IPS-NIHi7 (cell line): ENCODE results near the gene GRID1.
"Not testable (repeated sequence)": the region's sequence is repeated elsewhere in the genome, so short reads cannot be mapped to it uniquely, and the experiment has no call there.

ENCODE experiments used
- DNase-seq: peaks from one replicate; pipeline ENCODE4 v3.0.0; 2012; ENCODE audit warnings: mixed read lengths; ENCODE audit errors: extremely low spot score

Gene GRID1

GRCh38 chr10:86191686-86192085 lies 174.9 kb downstream of the GRID1 start:
- DNase-seq: no peak

GRCh38 chr10:86191166-86191565 lies 175.4 kb downstream of the GRID1 start:
- DNase-seq: no peak

GRCh38 chr10:86190291-86190690 lies 176.3 kb downstream of the GRID1 start:
- DNase-seq: no peak

GRCh38 chr10:86189891-86190290 lies 176.7 kb downstream of the GRID1 start:
- DNase-seq: no peak

GRCh38 chr10:86188796-86189558 lies 177.6 kb downstream of the GRID1 start:
- DNase-seq: no peak

GRCh38 chr10:86188326-86188725 lies 178.3 kb downstream of the GRID1 start:
- no peak for DNase-seq

- DNase-seq: no peak
Observed at GRCh38 chr10:86187499-86188239, 178.9 kb downstream of the GRID1 start.

- DNase-seq: no peak
Observed at GRCh38 chr10:86186633-86187032, 180.0 kb downstream of the GRID1 start.

- no peak for DNase-seq
Observed at GRCh38 chr10:86182595-86182994, 184.0 kb downstream of the GRID1 start.

GRCh38 chr10:86182150-86182549 lies 184.4 kb downstream of the GRID1 start:
- DNase-seq: no peak

GRCh38 chr10:86180861-86181260 lies 185.7 kb downstream of the GRID1 start:
- no peak for DNase-seq

- DNase-seq: no peak
Observed at GRCh38 chr10:86179961-86180360, 186.6 kb downstream of the GRID1 start.

GRCh38 chr10:86179153-86179524 lies 187.5 kb downstream of the GRID1 start:
- no peak for DNase-seq

GRCh38 chr10:86178401-86179152 lies 188.0 kb downstream of the GRID1 start:
- peak; percentile 92 for DNase-seq

GRCh38 chr10:86177537-86178155 lies 188.9 kb downstream of the GRID1 start:
- DNase-seq: no peak

GRCh38 chr10:86176850-86177536 lies 189.6 kb downstream of the GRID1 start:
- DNase-seq: no peak

- not testable (repeated sequence) for DNase-seq
Observed at GRCh38 chr10:86175476-86175875, 191.1 kb downstream of the GRID1 start.

- DNase-seq: no peak
Observed at GRCh38 chr10:86172301-86172700, 194.3 kb downstream of the GRID1 start.

- no peak for DNase-seq
Observed at GRCh38 chr10:86170255-86171108, 196.1 kb downstream of the GRID1 start.

GRCh38 chr10:86169506-86170254 lies 196.9 kb downstream of the GRID1 start:
- no peak for DNase-seq
